Neural progenitor cell (in vitro differentiated cells): ENCODE measurements around the gene TRANK1.

Source experiments
- CTCF ChIP-seq: fragments of 200-600 bp; sonication (generic); IDR thresholded peaks from 2 replicates; pipeline ENCODE4 v1.5.1; 2017; ENCODE audit warnings: antibody characterized with exemption, mild to moderate bottlenecking
- EZH2 ChIP-seq: fragments of 200-600 bp; sonication (generic); IDR thresholded peaks from 2 replicates; pipeline ENCODE4 v1.6.1; 2017; ENCODE audit warnings: antibody characterized with exemption, mild to moderate bottlenecking, moderate library complexity
- EZH2phosphoT487 ChIP-seq: fragments of 200-600 bp; sonication (generic); IDR thresholded peaks from 2 replicates; pipeline ENCODE4 v1.6.1; 2017; ENCODE audit warnings: antibody characterized with exemption

GRCh38 chr3:36796161-36796560 lies 148.7 kb downstream of the TRANK1 start:
- no peak for TF ChIP-seq CTCF
- TF ChIP-seq EZH2phosphoT487, result no peak
- TF ChIP-seq EZH2, result no peak
